Thoracic aorta (tissue), 2 donors: ENCODE data around the gene STEAP4. TPM values are rescaled to one million over a fixed set of nuclear protein-coding genes. Genes with fewer than 3 reads are reported as not detected.

Experiments used
- ATAC-seq: fragments of 150-250 bp; one replicate; pipeline ENCODE4 v1.8.0; 2017; ENCODE audit warnings: low read depth; ENCODE audit not compliant: insufficient number of reproducible peaks, low FRiP score
- DNase-seq: peaks from one replicate; pipeline ENCODE4 v3.0.0-alpha.2; 2020; ENCODE audit warnings: low spot score
- H3K27ac ChIP-seq, 2 donors: fragments of 200-600 bp; sonication (generic); 1 replicate in 1 of 2; 2 replicates in 1 of 2; pipeline ENCODE4 v1.5.1; 2016; ENCODE audit warnings: mild to moderate bottlenecking in 2 of 2, moderate library complexity in 2 of 2
- H3K27me3 ChIP-seq: fragments of 200-600 bp; sonication (generic); replicated peaks from 2 replicates; pipeline ENCODE4 v1.6.0; 2016; ENCODE audit warnings: mild to moderate bottlenecking; ENCODE audit not compliant: insufficient read depth
- H3K36me3 ChIP-seq: fragments of 200-600 bp; sonication (generic); one replicate; pipeline ENCODE4 v1.5.1; 2016
- H3K4me1 ChIP-seq, 2 donors: fragments of 200-600 bp; sonication (generic); 1 replicate in 1 of 2; 2 replicates in 1 of 2; pipeline versions ENCODE4 v1.5.1 to v1.6.0; 2016; ENCODE audit warnings: low read depth in 2 of 2, mild to moderate bottlenecking in 1 of 2; ENCODE audit not compliant: control insufficient read depth in 1 of 2
- H3K4me3 ChIP-seq: fragments of 200-600 bp; sonication (generic); 2 replicates; pipeline ENCODE4 v1.5.1; 2016; ENCODE audit warnings: mild to moderate bottlenecking
- H3K9me3 ChIP-seq: fragments of 200-600 bp; sonication (generic); 2 replicates; pipeline ENCODE4 v1.5.1; 2016
- CTCF ChIP-seq: fragments of 200-600 bp; sonication (generic); IDR thresholded peaks from one replicate; pipeline ENCODE4 v1.5.1; 2019; ENCODE audit warnings: antibody characterized with exemption
- total RNA-seq, 2 donors: library from RNA; depleted of rRNA; stranded (reverse); fragments of >200 nt; gene quantifications; one replicate each; pipeline versions ENCODE4 v1.1.0 to v1.2.3, GENCODE V29; 2016

The STEAP4 gene
- total RNA-seq, 2 donors from 2014 or later: 127 to 286 TPM

DNA sequence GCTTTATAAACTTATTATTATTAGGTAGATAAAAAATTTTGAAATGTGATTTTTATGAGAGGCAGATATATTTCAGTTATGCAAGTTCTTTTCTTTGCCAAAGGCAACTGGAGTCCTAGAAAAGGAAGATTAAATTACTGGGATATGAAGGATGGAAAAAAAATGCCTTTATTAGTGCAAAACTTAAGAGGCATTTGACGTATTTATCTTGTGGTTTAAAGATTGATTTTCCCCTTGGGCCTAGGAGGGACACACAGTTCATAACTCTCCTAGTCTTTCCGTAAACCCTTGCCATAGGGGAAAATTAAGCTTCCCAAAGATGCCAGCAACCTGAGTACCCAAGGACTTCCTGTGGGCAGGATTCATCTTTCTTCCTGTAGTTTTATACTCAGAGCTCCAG lies 3.1 kb upstream of the STEAP4 start:
- ATAC-seq (no peak), DNase-seq (no peak)
- Histone ChIP-seq H3K27ac (no peak overlapping the region), H3K4me3 (no peak overlapping the region), H3K9me3 (no peaks in the 10 kb centered on the region), H3K36me3 (no peaks in the 10 kb centered on the region), H3K4me1 (peaks cover 12 to 25% of the 10 kb centered on the region in 2 donors), H3K27me3 (no peaks in the 10 kb centered on the region)
- no peak for TF ChIP-seq CTCF

GRCh38 chr7:88307823-88308222 lies 1.1 kb upstream of the STEAP4 start:
- no peaks in the 10 kb centered on the region for H3K9me3 ChIP-seq
- H3K4me3 ChIP-seq: no peak overlapping the region
- no peak for DNase-seq
- no peak for TF ChIP-seq CTCF
- no peaks in the 10 kb centered on the region for H3K27me3 ChIP-seq
- no peaks in the 10 kb centered on the region for H3K36me3 ChIP-seq
- no peak overlapping the region for H3K27ac ChIP-seq
- no peak for ATAC-seq
- peaks cover 9 to 25% of the 10 kb centered on the region in 2 donors for H3K4me1 ChIP-seq

- TF ChIP-seq CTCF: no peak
- peaks cover 9 to 24% of the 10 kb centered on the region in 2 donors for H3K4me1 ChIP-seq
- no peak overlapping the region for H3K4me3 ChIP-seq
- H3K36me3 ChIP-seq: no peaks in the 10 kb centered on the region
- ATAC-seq (no peak), DNase-seq (no peak)
- no peaks in the 10 kb centered on the region for H3K27me3 ChIP-seq
- H3K27ac ChIP-seq: no peak overlapping the region
- no peaks in the 10 kb centered on the region for H3K9me3 ChIP-seq
Measured at GRCh38 chr7:88307412-88307811, 718 bp upstream of the STEAP4 start.

DNA sequence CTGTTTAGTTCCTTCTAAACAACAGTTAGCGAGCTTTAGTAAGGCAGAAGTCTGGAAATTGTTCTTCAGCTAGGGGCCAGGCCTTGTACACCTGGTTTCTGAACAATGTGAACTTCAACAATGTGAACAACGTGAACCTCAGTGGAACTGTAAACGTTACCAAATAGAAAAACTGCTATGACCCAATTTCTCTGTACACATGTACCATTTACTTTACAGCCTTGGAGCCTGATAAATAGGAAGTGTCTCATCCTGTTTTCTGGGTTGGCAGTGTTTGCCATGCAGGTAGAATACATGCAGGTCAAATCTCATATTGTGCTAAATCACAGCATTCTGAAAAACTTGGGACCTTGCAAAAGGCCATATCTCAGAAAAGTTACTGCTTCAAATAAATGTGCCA lies 1.6 kb downstream of the STEAP4 start:
- no peak for ATAC-seq
- no peaks in the 10 kb centered on the region for H3K9me3 ChIP-seq
- no peaks in the 10 kb centered on the region for H3K36me3 ChIP-seq
- H3K27me3 ChIP-seq: no peaks in the 10 kb centered on the region
- H3K4me1 ChIP-seq: peaks cover 0 to 6% of the 10 kb centered on the region in 2 donors
- no peak overlapping the region for H3K4me3 ChIP-seq
- no peak overlapping the region for H3K27ac ChIP-seq
- TF ChIP-seq CTCF: no peak
- no peak for DNase-seq

DNA sequence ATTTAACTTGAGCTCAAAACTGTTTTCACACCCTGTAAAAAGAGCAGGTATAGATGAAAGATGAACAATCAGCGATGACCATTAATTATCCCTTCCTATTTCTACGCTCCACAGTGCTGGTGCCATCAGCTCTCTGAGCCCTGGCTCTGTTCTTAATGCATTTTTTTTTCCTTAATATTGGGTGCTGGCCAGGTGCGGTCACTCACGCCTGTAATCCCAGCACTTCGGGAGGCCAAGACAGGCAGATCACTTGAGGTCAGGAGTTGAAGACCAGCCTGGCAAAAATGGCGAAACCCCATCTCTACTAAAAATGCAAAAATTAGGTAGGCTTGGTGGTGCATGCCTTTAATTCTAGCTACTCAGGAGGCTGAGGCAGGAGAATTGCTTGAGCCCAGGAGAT lies 4.2 kb downstream of the STEAP4 start:
- no peaks in the 10 kb centered on the region for H3K36me3 ChIP-seq
- H3K27ac ChIP-seq: no peak overlapping the region
- no peaks in the 10 kb centered on the region for H3K27me3 ChIP-seq
- no peak for TF ChIP-seq CTCF
- no peaks in the 10 kb centered on the region for H3K9me3 ChIP-seq
- no peak for ATAC-seq
- no peak overlapping the region for H3K4me3 ChIP-seq
- no peak for DNase-seq
- H3K4me1 ChIP-seq: peaks cover 0 to 5% of the 10 kb centered on the region in 2 donors
